IPS DF 4.7 (cell line): ENCODE results near the gene FKBP5.
"Not testable (repeated sequence)": the region's sequence is repeated elsewhere in the genome, so short reads cannot be mapped to it uniquely, and the experiment has no call there.

Source experiments
- DNase-seq: peaks from one replicate; pipeline ENCODE4 v3.0.0-alpha.2; 2013; ENCODE audit warnings: low spot score; ENCODE audit errors: extremely low read depth

Gene FKBP5

GRCh38 chr6:35622283-35622682 lies 66.4 kb downstream of the FKBP5 start:
- DNase-seq, result no peak

GRCh38 chr6:35620706-35621105 lies 68.0 kb downstream of the FKBP5 start:
- DNase-seq, result no peak

GRCh38 chr6:35613762-35614161 lies 75.0 kb downstream of the FKBP5 start:
- no peak for DNase-seq

- DNase-seq, result no peak
These were observed 77.5 kb downstream of the FKBP5 start for GRCh38 chr6:35611240-35611639.

GRCh38 chr6:35610830-35611229 lies 77.9 kb downstream of the FKBP5 start:
- DNase-seq, result no peak

GRCh38 chr6:35609588-35609987 lies 79.1 kb downstream of the FKBP5 start:
- no peak for DNase-seq

GRCh38 chr6:35607517-35608233 lies 81.0 kb downstream of the FKBP5 start:
- no peak for DNase-seq

- no peak for DNase-seq
These were observed 83.1 kb downstream of the FKBP5 start for GRCh38 chr6:35605600-35605999.

GRCh38 chr6:35603326-35604202 lies 85.2 kb downstream of the FKBP5 start:
- DNase-seq, result no peak

GRCh38 chr6:35602133-35602946 lies 86.4 kb downstream of the FKBP5 start:
- DNase-seq, result no peak

- no peak for DNase-seq
These were observed 87.2 kb downstream of the FKBP5 start for GRCh38 chr6:35601331-35602132.

GRCh38 chr6:35600659-35601125 lies 88.0 kb downstream of the FKBP5 start:
- DNase-seq, result no peak

- DNase-seq, result no peak
These were observed 88.7 kb downstream of the FKBP5 start for GRCh38 chr6:35599761-35600658.

- DNase-seq, result not testable (repeated sequence)
These were observed 90.1 kb downstream of the FKBP5 start for GRCh38 chr6:35598621-35599020.

- DNase-seq, result no peak
These were observed 92.0 kb downstream of the FKBP5 start for GRCh38 chr6:35596448-35597442.

GRCh38 chr6:35594503-35595186 lies 94.1 kb downstream of the FKBP5 start:
- no peak for DNase-seq

- no peak for DNase-seq
These were observed 96.5 kb downstream of the FKBP5 start for GRCh38 chr6:35592178-35592577.

- no peak for DNase-seq
These were observed 98.1 kb downstream of the FKBP5 start for GRCh38 chr6:35590622-35591066.
